SK-N-MC (cell line): ENCODE measurements around the gene GLS.

Experiments
- EZH2 ChIP-seq: fragments of 200-600 bp; sonication (generic); IDR thresholded peaks from one replicate; pipeline ENCODE4 v1.6.1; 2017; ENCODE audit warnings: antibody characterized with exemption
- POLR2AphosphoS5 ChIP-seq: IDR thresholded peaks from 2 replicates; pipeline ENCODE4 v1.6.1; 2012; ENCODE audit warnings: mild to moderate bottlenecking, low read depth, low read length, borderline replicate concordance

- no peak for TF ChIP-seq POLR2AphosphoS5
- TF ChIP-seq EZH2, result no peak
Measured at GRCh38 chr2:190910341-190911136, 29.9 kb downstream of the GLS start.
